ENCODE results near the gene RNF225. TPM values are rescaled to one million over a fixed set of nuclear protein-coding genes. Genes with fewer than 3 reads are reported as not detected.

Gene RNF225
- total RNA-seq (2013; cell fraction: nucleolus; rRNA removed), result 0.75 TPM in 1 of 2 replicates, not detected in the other
- total RNA-seq (2014; rRNA removed) (not detected in 2 replicates), total RNA-seq (2014; rRNA removed; fragmentation: Illumina TruSeq; extraction: Trizol) (not detected in 2 replicates), total RNA-seq (2021) (0.27 and 0.28 TPM in 2 replicates), polyA plus RNA-seq (2011; rRNA removed) (not detected in 2 replicates), polyA plus RNA-seq (2014; fragmentation: Illumina TruSeq; extraction: Trizol) (not detected in 2 replicates), polyA plus RNA-seq (2014; fragmentation: Nextera tagmentation; extraction: Ambion mirVana) (not detected), polyA plus RNA-seq (2014; rRNA removed) (0.22 and 0.27 TPM in 2 replicates), polyA plus RNA-seq (2016; fragmentation: Nextera tagmentation; extraction: Ambion mirVana) (not detected), polyA minus RNA-seq (2011; rRNA and poly(A)+ RNA removed) (0.21 TPM in 1 of 2 replicates, not detected in the other), Bru-seq, nascent RNA (percentile 38 among the genes with signal in this experiment), BruChase-seq, experiment 1, labeled RNA remaining after a 6-hour chase (percentile 25 among the genes with signal in this experiment), BruChase-seq, experiment 2, labeled RNA remaining after a 2-hour chase (percentile 26 among the genes with signal in this experiment)
- not detected for polyA plus RNA-seq (2011; ENCODE audit: low read depth)
- not detected in 2 replicates for polyA plus RNA-seq (2011; cell fraction: cytosol; rRNA removed)
- 0.38 and 0.39 TPM in 2 replicates for polyA plus RNA-seq (2011; cell fraction: nucleus; rRNA removed)
- polyA plus RNA-seq (2012), result not detected in 2 replicates
- not detected in 2 replicates for polyA minus RNA-seq (2011; cell fraction: cytosol; rRNA and poly(A)+ RNA removed)
- 1.7 and 6.7 TPM in 2 replicates for polyA minus RNA-seq (2011; cell fraction: nucleus; rRNA and poly(A)+ RNA removed)
- long read RNA-seq, experiment 1, result 0 reads
- long read RNA-seq, experiment 2, result 0 reads

GRCh38 chr19:58395220-58395978, at the start of gene RNF225:
Gene RNF225, plus strand, starts transcription at chr19:58395656. Its CDS starts 434 bp downstream, at chr19:58396090.
- WGBS (ENCODE audit: insufficient coverage, insufficient replicate concordance, low lambda C conversion rate, missing lambda C conversion rate), result 22% methylated on average over 21 of the region's 21 CpGs
- Histone ChIP-seq H3K4me3 (no peak within 1 kb of the TSS), H3K27ac (ENCODE audit: control insufficient read depth, insufficient read depth) (no peak within 1 kb of the TSS), H3K36me3 (ENCODE audit: control insufficient read depth in 2 of 2, insufficient read depth in 2 of 2, low read length in 1 of 2) (peaks cover 9 to 26% of the 10 kb centered on the region in 2 experiments), H3K4me2 (ENCODE audit: control insufficient read depth, insufficient read depth) (no peak within 1 kb of the TSS), H3K4me1 (ENCODE audit: control insufficient read depth, insufficient read depth, low read length) (no peaks in the 10 kb centered on the region), H4K20me1 (ENCODE audit: control insufficient read depth, insufficient read depth) (peaks cover 6% of the 10 kb centered on the region), H3K27me3 (replicated peaks in 1 of 2; ENCODE audit: control insufficient read depth in 2 of 2, insufficient read depth in 2 of 2, low read length in 1 of 2) (no peaks in the 10 kb centered on the region), H3K79me2 (ENCODE audit: control insufficient read depth, insufficient read depth, low read length) (peaks cover 5% of the 10 kb centered on the region), H3K9me3 (replicated peaks; ENCODE audit: control insufficient read depth, insufficient read depth, low read length) (no peaks in the 10 kb centered on the region), H2AFZ (ENCODE audit: control insufficient read depth, low read depth, low read length) (no peak within 1 kb of the TSS), H3K9ac (ENCODE audit: control insufficient read depth, insufficient read depth, low read length) (no peak within 1 kb of the TSS)
- ChIA-PET SMC1A (ENCODE audit: uncharacterized antibody, unreplicated experiment) (no interaction called here), CTCF (no interaction called here), RAD21 (ENCODE audit: unreplicated experiment) (no interaction called here), POLR2A (interaction anchor here (0.6 kb wide), 1 partner anchor 568 kb away, joined by 3 read pairs; no protein-coding TSS in a partner anchor)
- intact Hi-C loops (cut with micrococcal nuclease; ENCODE audit: unreplicated experiment) (no loop called here), in situ Hi-C loops (cut with MboI) (no loop called here)
- DNase-seq (ENCODE audit: low read depth, low spot score), result no peak
- FAIRE-seq, result no peak
- BruUV-seq (replicated peaks), result no TSS peak
- peak; percentile 40 for ATAC-seq
- TF ChIP-seq BACH1 (IDR thresholded peaks at IDR 0.05; ENCODE audit: borderline replicate concordance), result no peak; the same call in 1 of the 2 replicates
- TF ChIP-seq RAD21 (IDR thresholded peaks at IDR 0.05; ENCODE audit: insufficient read depth, low read depth, low read length), result no peak
- TF ChIP-seq FOXM1 (IDR thresholded peaks at IDR 0.05; ENCODE audit: low read depth, low read length), result no peak
- peak; percentile 94; the same call in 1 of the 2 replicates for TF ChIP-seq MTA3 (IDR thresholded peaks at IDR 0.05; ENCODE audit: borderline replicate concordance, low read length)
- TF ChIP-seq SMAD1 (IDR thresholded peaks at IDR 0.05; ENCODE audit: low read depth, partially characterized antibody), result no peak
- TF ChIP-seq SUZ12 (IDR thresholded peaks at IDR 0.05; ENCODE audit: unreplicated experiment), result no peak
- TF ChIP-seq CBX5 (IDR thresholded peaks at IDR 0.05; ENCODE audit: low read depth), result no peak
- TF ChIP-seq NRF1 (conservative IDR thresholded peaks at IDR 0.05; ENCODE audit: low read depth, low read length), result no peak
- TF ChIP-seq CHD1 (IDR thresholded peaks at IDR 0.05; ENCODE audit: low read depth, low read length), result no peak
- no peak for TF ChIP-seq STAT1 (conservative IDR thresholded peaks at IDR 0.05)
- TF ChIP-seq YY1 (IDR thresholded peaks at IDR 0.05; ENCODE audit: low read depth, low read length), result no peak
- no peak for TF ChIP-seq HDAC2 (IDR thresholded peaks at IDR 0.05)
- TF ChIP-seq ELK1 (IDR thresholded peaks at IDR 0.05; ENCODE audit: low read depth, low read length), result no peak
- TF ChIP-seq SREBF1 (IDR thresholded peaks at IDR 0.05; ENCODE audit: low read length), result no peak
- TF ChIP-seq POLR2AphosphoS5 (IDR thresholded peaks at IDR 0.05; ENCODE audit: low read length), result peak; percentile 62
- peak; percentile 30; the same call in 1 of the 2 replicates for TF ChIP-seq PML (IDR thresholded peaks at IDR 0.05; ENCODE audit: low read length)
- peak; percentile 8; the same call in 1 of the 2 replicates for TF ChIP-seq CBFB (IDR thresholded peaks at IDR 0.05; ENCODE audit: low read depth)
- peak; percentile 61; the same call in 1 of the 2 replicates for TF ChIP-seq POLR2AphosphoS2 (IDR thresholded peaks at IDR 0.05; ENCODE audit: low read depth, low read length)
- no peak for TF ChIP-seq ATF7 (IDR thresholded peaks at IDR 0.05; ENCODE audit: low read depth)
- TF ChIP-seq BCL3 (IDR thresholded peaks at IDR 0.05; ENCODE audit: borderline replicate concordance, insufficient read depth, low read depth, low read length, poor library complexity, severe bottlenecking), result peak; percentile 67
